NCI-H187 treated with DMSO at 0.1 percent for 48 hours (cell line): ENCODE measurements around the gene AGT.
"Not testable (repeated sequence)": the region's sequence is repeated elsewhere in the genome, so short reads cannot be mapped to it uniquely, and the experiment has no call there.

Source experiments
- DNase-seq: peaks from one replicate; lab custom pipeline; 2025; lab: John Stamatoyannopoulos, UW

The AGT gene

DNA sequence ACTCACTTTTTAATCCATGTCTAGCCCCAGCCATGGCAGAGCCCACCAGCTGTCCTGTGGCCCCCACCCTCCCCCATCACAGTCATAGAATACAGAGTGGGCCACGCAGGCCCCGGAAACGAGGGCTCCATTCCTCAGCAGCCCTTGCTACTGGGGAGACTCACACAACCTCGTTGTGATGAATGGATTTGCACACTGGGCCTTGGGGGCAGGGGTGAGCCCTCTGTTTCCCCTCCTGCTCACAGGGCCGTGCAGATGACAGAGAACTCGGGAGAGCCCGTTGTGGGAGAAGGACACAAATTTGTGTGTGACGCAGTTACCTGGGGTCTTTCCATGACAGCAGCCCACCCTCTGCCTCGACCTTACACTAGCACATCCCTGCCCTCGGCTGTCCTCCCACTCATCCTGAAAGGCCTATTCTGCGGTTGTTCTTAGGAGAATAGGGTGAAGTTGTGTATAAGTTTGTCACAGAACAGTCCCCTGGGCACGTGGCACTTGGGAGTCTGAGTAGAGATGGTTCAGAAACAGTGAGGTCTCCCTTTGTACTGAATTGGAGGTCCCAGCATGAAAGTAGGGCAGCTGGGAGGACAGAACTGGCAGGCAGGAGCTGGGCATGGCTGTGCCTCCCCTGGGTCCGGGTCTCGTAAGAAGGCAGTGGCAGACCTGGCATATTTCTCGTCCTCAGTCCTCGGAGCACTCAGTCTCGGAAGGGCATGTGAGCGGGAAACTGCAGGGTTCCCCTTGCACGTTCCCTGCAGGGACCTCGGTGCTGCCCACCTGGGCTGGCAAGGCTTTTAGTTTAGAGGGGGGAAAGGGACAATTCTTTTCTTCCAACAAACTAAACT, 6.8 kb downstream of the AGT start:
- DNase-seq = no peak

- no peak for DNase-seq
These were observed 7.8 kb downstream of the AGT start for GRCh38 chr1:230706020-230706699.

- DNase-seq = no peak
These were observed 8.5 kb downstream of the AGT start for GRCh38 chr1:230705289-230706019.

- DNase-seq = no peak
These were observed 9.1 kb downstream of the AGT start for GRCh38 chr1:230704830-230705229.

GRCh38 chr1:230703679-230704385, 10.1 kb downstream of the AGT start:
- DNase-seq = no peak

DNA sequence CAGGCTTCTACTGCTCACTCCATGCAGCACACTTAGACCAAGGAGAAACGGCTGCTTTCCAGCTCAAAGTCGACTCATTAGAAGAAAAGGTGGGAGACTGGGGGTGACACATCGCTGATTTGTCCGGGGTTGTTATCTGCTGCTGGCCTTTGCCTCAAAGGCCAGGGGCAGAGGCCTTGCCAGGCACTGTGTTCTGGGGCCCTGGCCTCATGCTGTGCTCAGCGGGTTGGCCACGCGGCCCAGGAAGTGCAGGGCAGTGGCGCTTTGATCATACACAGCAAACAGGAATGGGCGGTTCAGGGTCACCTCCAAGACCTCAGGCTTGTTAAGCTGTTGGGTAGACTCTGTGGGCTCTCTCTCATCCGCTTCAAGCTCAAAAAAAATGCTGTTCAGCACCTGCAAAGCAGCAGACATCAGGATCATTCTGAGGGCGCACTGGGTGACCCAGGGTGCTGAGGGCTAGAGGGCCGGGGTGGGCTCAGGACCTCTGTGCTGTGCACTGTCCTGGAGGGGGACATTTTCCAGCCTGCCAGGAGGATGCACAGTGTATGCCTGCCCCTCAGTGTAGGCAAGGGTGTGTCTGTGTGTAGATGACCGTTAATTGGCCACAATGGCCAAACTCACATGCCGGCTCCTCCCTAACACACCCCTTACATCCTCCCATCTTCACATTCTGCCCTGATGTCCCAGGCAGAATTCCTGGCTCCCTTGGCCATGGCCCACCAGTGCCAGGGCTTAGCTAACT, 10.8 kb downstream of the AGT start:
- DNase-seq = no peak

GRCh38 chr1:230701895-230702768, 11.8 kb downstream of the AGT start:
- no peak for DNase-seq

GRCh38 chr1:230701434-230701833, 12.5 kb downstream of the AGT start:
- DNase-seq = no peak

DNA sequence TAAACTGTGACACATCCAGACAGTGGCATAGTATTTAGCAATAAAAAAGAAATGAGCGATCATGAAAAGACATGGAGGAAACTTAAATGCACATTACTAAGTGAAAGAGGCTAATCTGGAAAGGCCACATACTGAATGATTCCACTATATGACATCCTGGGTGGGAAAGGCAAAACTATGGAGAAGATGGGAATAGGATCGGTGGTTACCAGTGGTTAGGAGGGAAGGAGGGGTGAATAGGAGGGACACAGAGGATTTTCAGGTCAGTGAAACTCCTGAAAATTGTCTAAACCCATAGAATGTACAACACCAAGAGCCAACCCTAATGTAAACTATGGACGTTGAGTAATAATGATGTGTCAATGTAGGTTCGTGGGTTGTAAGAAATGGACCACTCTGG, 13.8 kb downstream of the AGT start:
- DNase-seq = no peak

DNA sequence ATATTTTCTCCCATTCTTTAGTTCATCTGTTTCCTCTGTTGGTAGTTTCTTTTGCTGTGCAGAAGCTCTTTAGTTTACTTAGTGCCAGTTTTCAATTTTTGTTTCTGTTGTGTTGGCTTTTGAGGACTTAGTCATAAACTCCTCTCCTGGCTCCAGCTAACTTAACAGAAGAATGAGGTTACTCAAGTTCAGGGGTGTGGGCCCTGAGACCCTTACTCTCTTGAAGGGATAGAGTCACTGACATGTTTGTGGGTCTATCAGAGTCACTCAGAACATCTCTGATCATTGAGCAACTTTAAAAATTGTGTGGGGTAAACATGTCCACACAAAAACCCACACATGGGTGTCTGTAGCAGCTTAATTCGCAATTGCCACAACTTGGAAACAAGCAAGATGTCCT, 14.2 kb downstream of the AGT start:
- DNase-seq = no peak

DNA sequence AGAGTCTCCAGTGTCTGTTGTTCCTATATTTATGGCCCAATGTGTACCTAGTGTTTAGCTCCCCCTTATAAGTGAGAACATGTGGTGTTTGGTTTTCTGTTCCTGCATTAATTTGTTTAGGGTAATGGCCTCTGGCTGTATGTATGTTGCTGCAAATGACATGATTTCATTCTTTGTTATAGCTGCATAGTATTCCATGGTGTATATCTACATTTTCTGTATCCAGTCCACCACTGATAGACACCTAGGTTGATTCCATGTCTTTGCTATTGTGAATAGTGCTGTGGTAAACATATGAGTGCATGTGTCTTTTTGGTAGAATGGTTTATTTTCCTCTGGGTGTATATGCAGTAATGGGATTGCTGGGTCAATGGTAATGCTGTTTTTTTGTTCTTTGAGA, 15.0 kb downstream of the AGT start:
- DNase-seq = not testable (repeated sequence)

- DNase-seq = no peak
These were observed 15.8 kb downstream of the AGT start for GRCh38 chr1:230698130-230698529.

- DNase-seq = no peak
These were observed 17.0 kb downstream of the AGT start for GRCh38 chr1:230696722-230697437.

- no peak for DNase-seq
These were observed 17.7 kb downstream of the AGT start for GRCh38 chr1:230696218-230696617.

GRCh38 chr1:230694991-230695390, 18.9 kb downstream of the AGT start:
- DNase-seq = no peak

GRCh38 chr1:230694464-230694863, 19.5 kb downstream of the AGT start:
- DNase-seq = no peak

DNA sequence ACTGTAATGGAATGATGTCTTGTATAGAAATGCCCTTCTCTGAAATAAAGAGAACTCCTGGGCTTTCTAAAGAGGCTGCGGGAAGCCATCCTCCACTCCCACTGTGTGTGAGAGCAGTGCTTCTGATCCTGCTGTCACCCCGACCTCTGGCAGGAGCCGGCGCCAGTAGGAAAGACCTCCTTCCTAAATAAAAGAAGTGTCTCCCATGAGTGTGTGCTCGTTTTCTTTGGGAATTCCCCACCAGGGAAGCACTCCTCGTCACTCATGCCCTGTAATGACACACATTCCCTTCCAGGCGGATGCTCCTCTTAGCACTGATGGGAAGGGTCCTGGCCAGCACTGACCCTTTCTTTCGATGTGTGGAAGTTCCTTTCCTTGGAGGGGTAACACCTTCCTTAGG, 20.1 kb downstream of the AGT start:
- no peak for DNase-seq

GRCh38 chr1:230693221-230693620, 20.7 kb downstream of the AGT start:
- no peak for DNase-seq

DNA sequence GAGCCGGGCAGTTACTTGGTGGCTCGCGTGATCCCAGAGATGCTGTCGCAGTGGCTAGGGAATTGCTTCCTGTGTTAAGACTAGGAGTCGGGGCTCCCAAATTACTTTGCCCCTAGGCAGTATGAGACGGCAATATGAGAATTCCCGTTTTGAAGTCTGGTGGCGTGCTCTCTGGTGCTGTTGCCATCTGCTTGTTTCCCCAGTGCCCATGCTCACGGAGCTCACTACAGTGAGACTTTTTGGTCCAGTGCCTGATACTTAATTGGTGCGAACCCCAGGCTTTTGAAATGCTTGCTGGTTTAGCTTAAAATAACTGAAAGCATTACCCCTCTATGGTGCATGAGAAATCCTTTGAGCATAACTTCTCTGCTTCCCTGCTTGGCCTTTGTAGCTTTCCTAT, 22.3 kb downstream of the AGT start:
- DNase-seq = no peak

DNA sequence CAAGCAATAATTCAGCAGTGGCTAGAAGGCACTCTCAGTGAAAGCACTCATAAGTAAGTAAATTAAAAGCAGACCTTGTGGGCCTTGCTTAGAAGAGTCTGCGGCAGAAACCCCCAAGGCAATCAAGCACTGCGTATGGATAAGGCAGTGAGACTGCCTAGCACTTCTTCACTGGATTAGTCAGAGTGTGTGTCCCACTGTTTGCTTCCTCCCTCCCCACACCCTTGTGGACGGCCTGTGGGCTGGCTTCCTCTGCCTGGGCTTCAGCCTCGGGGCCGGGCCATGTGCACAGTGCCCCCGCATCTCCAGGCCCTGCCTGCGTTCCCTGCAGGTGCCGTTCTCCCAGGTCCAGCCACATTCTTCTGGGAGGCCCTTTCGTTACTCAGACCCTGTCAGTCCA, 23.8 kb downstream of the AGT start:
- no peak for DNase-seq
